ENCODE results near the gene SLC25A22. TPM values are rescaled to one million over a fixed set of nuclear protein-coding genes. Genes with fewer than 3 reads are reported as not detected.

SLC25A22 gene
- total RNA-seq, 1 donor from 2014 or later = 64.5 TPM

Other genes starting within 250 kb of the SLC25A22 start
- gene LMNTD2, start 237.5 kb downstream of the SLC25A22 start, total RNA-seq = 1.1 and 1.3 TPM in 2 replicates
- gene RASSF7, start 237.3 kb downstream of the SLC25A22 start, total RNA-seq = 19.6 and 20.3 TPM in 2 replicates
- gene PHRF1, start 221.8 kb downstream of the SLC25A22 start, total RNA-seq = 53.7 and 54.0 TPM in 2 replicates
- gene IRF7, start 182.3 kb downstream of the SLC25A22 start, total RNA-seq = 26.8 and 30.3 TPM in 2 replicates
- gene CDHR5, start 173.3 kb downstream of the SLC25A22 start, total RNA-seq = not detected in 2 replicates
- not detected in 2 replicates for gene SCT, start 171.1 kb downstream of the SLC25A22 start, total RNA-seq
- 0.18 and 0.30 TPM in 2 replicates for gene DRD4, start 161.0 kb downstream of the SLC25A22 start, total RNA-seq
- 61.2 and 72.0 TPM in 2 replicates for gene DEAF1, start 103.1 kb downstream of the SLC25A22 start, total RNA-seq
- 11.4 and 13.0 TPM in 2 replicates for gene TMEM80, start 102.5 kb downstream of the SLC25A22 start, total RNA-seq
- 17.8 and 24.6 TPM in 2 replicates for gene EPS8L2, start 92.0 kb downstream of the SLC25A22 start, total RNA-seq
- gene TALDO1, start 50.8 kb downstream of the SLC25A22 start, total RNA-seq = 270 and 275 TPM in 2 replicates
- 68.0 and 75.2 TPM in 2 replicates for gene GATD1, start 20.8 kb downstream of the SLC25A22 start, total RNA-seq
- 2.2 and 2.6 TPM in 2 replicates for gene CEND1, start 8.2 kb downstream of the SLC25A22 start, total RNA-seq
- 27.3 and 27.6 TPM in 2 replicates for gene PIDD1, start 7.0 kb upstream of the SLC25A22 start, total RNA-seq
- 2,210 and 2,217 TPM in 2 replicates for gene RPLP2, start 11.7 kb upstream of the SLC25A22 start, total RNA-seq
- 56.1 and 59.8 TPM in 2 replicates for gene PNPLA2, start 20.6 kb upstream of the SLC25A22 start, total RNA-seq
- 4.9 and 5.1 TPM in 2 replicates for gene CRACR2B, start 29.6 kb upstream of the SLC25A22 start, total RNA-seq
- 95.7 and 106 TPM in 2 replicates for gene CD151, start 34.7 kb upstream of the SLC25A22 start, total RNA-seq
- gene POLR2L, start 44.2 kb upstream of the SLC25A22 start, total RNA-seq = 101 and 111 TPM in 2 replicates
- gene TSPAN4, start 44.6 kb upstream of the SLC25A22 start, total RNA-seq = 15.8 and 16.9 TPM in 2 replicates
- gene CHID1, start 112.5 kb upstream of the SLC25A22 start, total RNA-seq = 89.0 and 96.0 TPM in 2 replicates
- 61.3 and 63.2 TPM in 2 replicates for gene AP2A2, start 127.6 kb upstream of the SLC25A22 start, total RNA-seq
- not detected in 2 replicates for gene MUC6, start 238.4 kb upstream of the SLC25A22 start, total RNA-seq

Data from activated T-helper 2 cell treated with anti-CD3 and anti-CD28 coated beads, Interferon-gamma antibody, Interleukin-2, Interleukin-4, amounts not matched to agents 10 μg/mL and 5 μg/mL and 100 μg/mL, durations not matched to agents 14 hours and 24 hours and 36 hours (primary cell).